HuH-7.5 (cell line): ENCODE measurements around the gene MTX1.
"Not testable (repeated sequence)": the region's sequence is repeated elsewhere in the genome, so short reads cannot be mapped to it uniquely, and the experiment has no call there.

Experiments
- DNase-seq: peaks from one replicate; pipeline ENCODE4 v3.0.0; 2011; ENCODE audit warnings: low spot score

Gene MTX1

GRCh38 chr1:155207806-155208540 lies 522 bp upstream of the MTX1 start, which contains the start of gene THBS3:
Gene THBS3, minus strand, starts transcription at chr1:155207897. Its CDS starts 21 bp downstream, at chr1:155207876.
- peak; percentile 4 for DNase-seq

GRCh38 chr1:155209312-155209721 lies 822 bp downstream of the MTX1 start:
- DNase-seq = no peak

GRCh38 chr1:155210314-155211104 lies 2.0 kb downstream of the MTX1 start:
- no peak for DNase-seq

DNA sequence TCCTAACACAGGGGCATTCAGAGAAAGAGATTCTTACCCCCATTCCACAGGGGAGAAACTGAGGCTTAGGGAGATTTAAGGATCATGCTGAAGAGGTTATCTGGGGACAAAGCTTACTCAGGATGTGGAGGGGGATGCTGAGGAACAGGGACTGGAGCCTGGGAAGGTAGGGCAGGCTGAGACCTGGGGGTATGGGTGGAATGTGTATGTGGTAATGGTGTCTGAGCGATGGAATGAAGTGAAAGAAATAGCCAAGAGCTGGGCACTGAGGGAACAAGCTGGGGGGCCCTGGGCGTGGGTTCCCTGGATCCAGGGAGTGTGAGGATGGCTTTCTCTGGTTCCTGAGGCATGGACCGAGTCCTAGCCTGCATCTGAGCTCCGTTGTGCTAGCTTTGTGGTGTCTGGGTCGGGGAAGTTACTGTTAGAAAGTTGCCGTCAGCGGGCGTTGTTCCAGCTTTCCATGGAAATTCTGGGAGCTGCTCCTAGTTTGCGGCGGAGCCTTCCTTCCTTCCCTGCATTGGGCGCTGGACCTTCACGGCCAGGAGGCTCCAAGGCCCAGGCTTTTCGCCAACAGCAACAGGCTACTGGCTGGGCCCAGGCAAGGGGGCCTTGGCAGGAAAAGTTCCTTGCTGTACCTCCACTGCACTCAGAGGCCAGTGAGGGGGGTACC lies 3.0 kb downstream of the MTX1 start:
- DNase-seq = not testable (repeated sequence)

DNA sequence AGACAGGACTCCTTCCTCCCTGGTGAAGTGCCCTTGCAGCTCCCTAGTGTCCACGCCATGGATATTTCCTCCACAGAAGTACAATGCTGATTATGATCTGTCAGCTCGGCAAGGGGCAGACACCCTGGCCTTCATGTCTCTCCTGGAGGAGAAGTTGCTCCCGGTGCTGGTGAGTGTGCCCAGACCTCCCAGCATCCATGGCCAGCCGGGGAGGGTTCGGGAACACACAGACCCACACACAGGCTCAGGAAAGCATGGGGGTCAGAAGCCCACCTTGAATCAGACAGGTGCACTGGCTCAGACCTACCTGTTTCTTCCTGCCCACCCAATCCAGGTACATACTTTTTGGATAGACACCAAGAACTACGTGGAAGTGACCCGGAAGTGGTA lies 3.6 kb downstream of the MTX1 start:
- not testable (repeated sequence) for DNase-seq

DNA sequence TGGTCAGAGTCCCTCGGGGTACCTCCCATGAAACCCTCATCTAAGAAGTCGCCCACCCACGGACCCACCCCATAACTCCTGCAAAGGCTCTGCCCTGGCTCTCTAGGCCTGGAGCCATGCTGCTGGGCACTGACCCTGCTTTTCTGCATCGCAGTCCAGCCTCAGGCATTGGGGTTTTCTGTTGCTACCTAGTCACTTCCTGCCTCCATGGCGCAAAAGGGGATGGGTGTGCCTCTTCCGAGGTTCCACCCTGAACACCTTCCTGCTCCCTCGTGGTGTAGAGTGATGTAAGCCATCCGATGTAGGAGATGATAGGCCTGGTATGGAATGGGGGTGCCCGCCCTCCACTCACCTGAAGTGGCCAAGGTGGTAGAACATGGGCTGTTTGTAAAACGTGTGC lies 6.2 kb downstream of the MTX1 start:
- DNase-seq = not testable (repeated sequence)

GRCh38 chr1:155218854-155219591 lies 10.5 kb downstream of the MTX1 start:
- peak; percentile 10 for DNase-seq

DNA sequence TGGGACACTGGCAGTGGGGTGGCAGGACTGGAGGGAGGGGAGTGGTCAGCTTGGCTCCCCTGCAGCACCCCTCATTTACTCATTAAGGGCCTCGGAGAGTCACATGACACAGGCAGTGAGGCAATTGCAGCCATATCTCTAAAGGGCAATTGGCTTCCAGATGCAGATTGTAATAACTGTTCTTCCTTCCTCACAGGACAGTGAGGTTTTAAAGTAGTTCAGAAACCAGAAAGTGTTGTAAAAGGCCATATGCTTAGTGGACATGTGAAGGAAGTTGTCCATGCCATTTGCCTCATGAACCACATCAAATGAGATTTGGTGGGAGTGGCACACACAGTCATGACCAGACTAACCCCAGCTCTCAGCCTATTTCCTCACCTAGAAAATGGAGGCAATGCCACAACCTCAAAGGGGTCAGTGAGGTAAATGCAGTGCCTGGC lies 11.1 kb downstream of the MTX1 start:
- DNase-seq = no peak

DNA sequence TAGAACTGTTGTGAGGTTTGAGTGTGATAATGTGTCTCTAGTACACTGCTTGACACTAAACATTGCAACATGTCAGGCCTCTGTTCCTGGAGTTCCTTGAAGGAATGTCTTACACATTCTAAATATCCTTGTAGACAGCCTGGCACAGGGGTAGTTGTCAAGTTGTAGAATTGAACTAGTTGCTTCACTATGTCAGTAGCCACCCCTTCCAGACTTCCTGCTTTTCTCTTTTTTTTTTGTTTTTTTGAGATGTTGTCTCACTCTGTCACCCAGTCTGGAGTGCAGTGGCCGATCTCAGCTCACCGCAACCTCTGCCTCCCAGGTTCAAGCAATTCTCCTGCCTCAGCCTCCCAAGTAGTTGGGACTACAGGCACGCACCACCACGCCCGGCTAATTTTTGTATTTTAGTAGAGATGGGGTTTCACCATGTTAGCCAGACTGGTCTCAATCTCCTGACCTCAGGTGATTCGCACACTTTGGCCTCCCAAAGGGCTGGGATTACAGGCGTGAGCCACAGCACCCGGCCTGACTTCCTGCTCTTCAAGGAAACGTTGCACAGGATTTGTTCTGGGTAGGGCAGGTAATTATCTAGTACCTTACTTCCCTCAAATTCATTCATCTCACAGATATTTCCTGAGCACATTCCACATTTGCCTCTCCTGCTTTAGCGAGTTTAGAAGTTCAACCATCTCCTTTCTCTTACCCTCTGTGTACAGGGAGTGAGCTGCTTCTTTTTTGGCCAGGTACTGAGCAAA lies 11.9 kb downstream of the MTX1 start:
- DNase-seq = not testable (repeated sequence)

GRCh38 chr1:155223047-155223446 lies 14.6 kb downstream of the MTX1 start:
- DNase-seq = no peak

- DNase-seq = not testable (repeated sequence)
Observed at GRCh38 chr1:155225404-155225759, 16.9 kb downstream of the MTX1 start.

- DNase-seq = peak; percentile 61
Observed at GRCh38 chr1:155226188-155226909, 17.9 kb downstream of the MTX1 start.

DNA sequence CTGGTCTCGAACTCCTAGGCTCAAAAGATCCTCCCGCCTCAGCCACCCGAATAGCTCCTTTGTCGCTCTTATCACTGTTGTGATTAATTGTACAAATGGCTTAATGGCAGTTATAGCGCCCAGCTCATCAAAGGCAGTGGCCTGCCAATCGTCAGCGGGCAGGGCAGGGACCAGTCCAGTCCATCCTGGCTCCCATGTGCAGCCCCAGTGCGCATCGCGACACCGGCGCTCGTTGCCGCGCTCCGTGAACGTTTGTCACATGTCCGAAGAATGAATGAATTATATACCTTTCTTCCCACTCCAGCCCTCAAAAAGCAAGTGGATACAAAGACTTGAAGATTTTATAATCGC lies 18.4 kb downstream of the MTX1 start:
- peak; percentile 50 for DNase-seq

DNA sequence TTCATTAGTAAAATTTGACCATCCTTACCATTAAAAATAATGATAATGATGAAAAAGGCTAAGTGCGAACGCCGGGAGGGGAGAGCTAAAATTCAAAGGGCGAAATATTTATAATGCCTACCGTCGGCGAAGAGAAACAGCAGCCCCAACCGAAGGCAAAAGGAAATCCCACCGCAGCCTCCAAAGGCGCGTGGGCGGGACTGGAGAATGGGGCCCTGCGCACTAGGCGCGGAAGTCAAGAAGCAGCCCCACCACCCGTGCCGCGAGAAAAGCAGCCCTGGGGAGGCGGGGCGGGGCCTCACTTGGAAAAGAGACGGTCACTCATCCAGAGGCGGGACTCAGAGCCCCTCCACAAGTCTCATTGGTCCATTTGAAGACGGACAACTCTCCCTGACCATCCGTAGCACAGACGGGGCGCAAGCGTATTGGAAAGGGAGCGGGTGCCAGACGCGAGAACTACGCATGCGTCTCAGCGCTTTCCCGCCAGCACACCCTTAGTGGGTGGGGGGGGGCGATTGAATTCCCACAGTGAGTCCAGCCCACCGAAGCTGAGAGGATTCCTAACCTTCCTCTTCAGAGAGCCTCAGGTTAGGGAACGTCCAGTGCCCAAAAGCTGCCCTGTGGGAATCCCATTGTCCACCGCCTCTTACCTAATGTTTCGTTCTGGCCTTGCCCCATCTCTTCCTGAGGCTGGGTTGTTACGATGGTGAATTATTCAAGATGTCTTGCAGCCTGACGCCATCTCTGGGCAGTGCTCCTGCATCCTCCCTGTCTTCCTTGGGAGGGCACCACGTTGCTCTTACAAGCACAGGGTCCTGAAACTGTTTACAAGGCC lies 19.0 kb downstream of the MTX1 start:
- DNase-seq = peak; percentile 99

DNA sequence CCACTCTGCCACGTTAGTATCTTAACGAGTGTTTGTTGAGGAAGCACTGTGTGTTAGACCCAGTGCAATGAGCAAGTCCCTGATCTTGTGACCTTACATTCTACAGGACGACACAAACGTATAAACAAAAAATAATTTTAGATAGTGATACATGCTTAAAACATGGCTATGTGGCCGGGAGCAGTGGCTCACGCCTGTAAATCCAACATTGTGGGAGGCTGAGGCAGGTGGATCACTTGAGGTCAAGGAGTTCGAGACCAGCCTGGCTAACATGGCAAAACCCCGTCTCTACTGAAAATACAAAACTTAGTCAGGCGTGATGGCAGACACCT lies 19.6 kb downstream of the MTX1 start:
- DNase-seq = no peak

GRCh38 chr1:155231302-155231701 lies 22.8 kb downstream of the MTX1 start:
- not testable (repeated sequence) for DNase-seq

DNA sequence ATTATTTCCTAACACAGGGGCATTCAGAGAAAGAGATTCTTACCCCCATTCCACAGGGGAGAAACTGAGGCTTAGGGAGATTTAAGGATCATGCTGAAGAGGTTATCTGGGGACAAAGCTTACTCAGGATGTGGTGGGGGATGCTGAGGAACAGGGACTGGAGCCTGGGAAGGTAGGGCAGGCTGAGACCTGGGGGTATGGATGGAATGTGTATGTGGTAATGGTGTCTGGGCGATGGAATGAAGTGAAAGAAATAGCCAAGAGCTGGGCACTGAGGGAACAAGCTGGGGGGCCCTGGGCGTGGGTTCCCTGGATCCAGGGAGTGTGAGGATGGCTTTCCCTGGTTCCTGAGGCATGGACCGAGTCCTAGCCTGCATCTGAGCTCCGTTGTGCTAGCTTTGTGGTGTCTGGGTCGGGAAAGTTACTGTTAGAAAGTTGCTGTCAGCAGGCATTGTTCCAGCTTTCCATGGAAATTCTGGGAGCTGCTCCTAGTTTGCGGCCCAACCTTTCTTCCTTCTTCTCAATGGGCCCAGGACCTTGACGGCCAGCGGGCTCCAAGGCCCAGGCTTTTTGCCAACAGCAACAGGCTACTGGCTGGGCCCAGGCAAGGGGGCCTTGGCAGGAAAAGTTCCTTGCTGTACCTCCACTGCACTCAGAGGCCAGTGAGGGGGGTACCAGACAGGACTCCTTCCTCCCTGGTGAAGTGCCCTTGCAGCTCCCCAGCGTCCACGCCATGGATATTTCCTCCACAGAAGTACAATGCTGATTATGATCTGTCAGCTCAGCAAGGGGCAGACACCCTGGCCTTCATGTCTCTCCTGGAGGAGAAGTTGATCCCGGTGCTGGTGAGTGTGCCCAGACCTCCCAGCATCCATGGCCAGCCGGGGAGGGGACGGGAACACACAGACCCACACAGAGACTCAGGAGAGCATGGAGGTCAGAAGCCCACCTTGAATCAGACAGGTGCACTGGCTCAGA lies 23.8 kb downstream of the MTX1 start:
- DNase-seq = not testable (repeated sequence)

DNA sequence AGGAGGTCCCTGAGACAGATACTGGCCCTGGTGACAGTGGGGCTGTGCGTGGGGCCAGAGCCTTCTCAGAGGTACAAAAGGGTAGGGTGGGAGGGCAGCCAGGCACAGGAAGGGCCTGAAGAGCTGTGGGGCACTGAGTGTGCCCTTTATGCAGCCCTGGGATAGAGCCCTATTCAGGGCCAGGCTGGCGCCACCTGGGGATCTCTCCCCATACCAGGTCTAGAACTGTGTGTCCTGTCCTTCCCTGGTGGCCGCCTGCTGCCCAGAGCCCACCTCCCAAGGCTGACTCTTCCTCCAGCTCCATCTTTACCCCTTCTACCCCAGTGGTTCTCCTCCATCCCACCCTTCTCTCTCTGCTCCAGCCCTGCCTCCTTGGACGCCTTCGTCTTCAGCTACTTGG lies 25.0 kb downstream of the MTX1 start:
- not testable (repeated sequence) for DNase-seq

- not testable (repeated sequence) for DNase-seq
Observed at GRCh38 chr1:155235375-155235774, 26.9 kb downstream of the MTX1 start.
